T1000 (cell line): ENCODE results near the gene PATJ.
"Not testable (repeated sequence)": the region's sequence is repeated elsewhere in the genome, so short reads cannot be mapped to it uniquely, and the experiment has no call there.

Experiments used
- DNase-seq: peaks from one replicate; lab custom pipeline; 2025; ENCODE audit warnings: mixed read lengths; lab: John Stamatoyannopoulos, UW

The PATJ gene

DNA sequence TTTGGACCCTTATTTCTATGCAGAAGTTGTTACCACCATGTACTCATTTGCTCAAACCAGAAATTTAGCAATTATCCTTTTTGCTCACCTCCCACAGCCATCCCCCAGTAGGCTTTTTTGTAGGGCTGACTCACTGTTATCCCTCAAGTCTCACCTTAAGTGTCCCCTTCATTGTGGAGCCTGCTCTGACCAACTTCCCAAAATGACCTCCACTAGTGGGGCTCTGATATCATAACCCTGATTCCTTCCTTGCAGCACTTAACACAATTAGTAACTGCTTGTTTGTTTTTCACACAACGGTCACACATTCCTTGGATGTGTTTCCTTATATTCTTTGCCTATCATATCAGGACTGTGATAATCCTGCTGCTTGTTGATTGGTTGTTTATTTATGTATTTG, 76.7 kb downstream of the PATJ start:
- no peak for DNase-seq

- DNase-seq = no peak
These were observed 77.1 kb downstream of the PATJ start for GRCh38 chr1:61819421-61819820.

DNA sequence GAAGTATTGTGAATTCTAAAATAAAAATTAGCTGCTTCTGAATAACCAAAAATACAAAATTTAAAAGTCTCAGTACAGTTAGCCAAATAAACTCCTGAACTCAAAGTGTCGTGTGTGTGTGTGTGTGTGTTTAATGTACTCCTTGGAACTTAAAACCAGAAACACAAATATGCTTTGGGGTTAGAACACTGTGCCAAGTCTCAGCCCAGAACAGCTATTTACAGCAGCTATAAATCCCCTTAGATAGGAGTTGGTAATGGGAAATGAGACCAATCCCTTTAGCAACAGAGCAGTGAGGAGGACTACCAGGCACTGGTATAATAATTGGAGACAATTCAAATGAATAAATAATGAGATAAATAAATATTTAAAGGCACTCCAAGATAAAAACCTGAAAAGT, 83.1 kb downstream of the PATJ start:
- no peak for DNase-seq

DNA sequence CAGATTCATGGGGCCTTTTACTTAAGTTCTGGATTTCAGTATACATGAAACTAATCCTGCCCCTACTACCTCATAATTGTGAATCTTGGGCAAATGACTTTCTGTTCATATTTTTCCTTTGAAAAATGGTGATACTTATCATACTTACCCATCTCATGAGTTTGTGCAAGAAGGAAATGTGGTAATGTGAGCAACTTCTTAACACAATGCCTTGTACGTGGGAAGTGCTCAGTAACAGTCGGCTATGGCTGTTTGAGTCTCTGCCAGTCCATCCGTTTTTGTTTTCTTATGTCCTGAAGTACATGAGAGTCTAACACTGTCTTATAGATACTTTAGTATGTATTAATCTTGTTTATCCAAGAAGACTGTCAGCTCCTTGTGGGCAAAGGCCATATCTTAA, 86.5 kb downstream of the PATJ start:
- no peak for DNase-seq

DNA sequence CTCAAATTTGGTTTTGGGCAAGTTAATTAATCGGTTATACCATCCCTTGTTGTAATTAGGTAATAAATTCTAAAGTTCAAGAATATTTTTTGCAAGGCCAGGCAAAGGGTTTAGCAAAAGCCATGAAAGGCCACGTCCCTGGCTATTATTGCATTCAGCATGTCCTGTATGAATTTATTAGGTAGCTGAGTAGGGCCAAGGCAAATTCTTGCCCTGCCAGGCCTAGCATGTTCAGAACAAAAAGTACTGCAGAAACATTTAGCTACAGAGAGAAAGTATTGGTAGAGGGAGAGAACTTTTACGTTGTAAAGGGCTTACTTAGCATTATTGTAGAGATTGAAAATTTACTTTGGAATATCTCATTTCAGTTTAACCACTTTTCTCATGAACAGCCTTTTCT, 94.4 kb downstream of the PATJ start:
- no peak for DNase-seq

DNA sequence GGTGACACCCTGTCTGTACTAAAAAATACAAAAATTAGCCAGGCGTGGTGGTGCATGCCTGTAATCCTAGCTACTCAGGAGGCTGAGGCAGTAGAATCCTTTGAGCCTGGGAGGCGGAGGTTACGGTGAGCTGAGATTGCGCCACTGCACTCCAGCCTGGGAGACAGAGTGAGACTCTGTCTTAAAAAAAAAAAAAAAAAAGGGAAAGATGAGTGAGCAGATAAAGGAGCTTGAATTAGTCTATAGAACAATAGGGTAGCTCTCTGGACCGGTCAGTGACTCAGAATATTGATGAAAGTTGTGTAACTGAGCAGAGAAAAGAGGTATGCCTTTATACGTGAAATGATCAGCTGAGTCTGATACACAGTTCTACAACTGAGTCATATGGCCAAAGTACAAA, 95.3 kb downstream of the PATJ start:
- not testable (repeated sequence) for DNase-seq

- DNase-seq = no peak
These were observed 97.4 kb downstream of the PATJ start for GRCh38 chr1:61839679-61840078.

DNA sequence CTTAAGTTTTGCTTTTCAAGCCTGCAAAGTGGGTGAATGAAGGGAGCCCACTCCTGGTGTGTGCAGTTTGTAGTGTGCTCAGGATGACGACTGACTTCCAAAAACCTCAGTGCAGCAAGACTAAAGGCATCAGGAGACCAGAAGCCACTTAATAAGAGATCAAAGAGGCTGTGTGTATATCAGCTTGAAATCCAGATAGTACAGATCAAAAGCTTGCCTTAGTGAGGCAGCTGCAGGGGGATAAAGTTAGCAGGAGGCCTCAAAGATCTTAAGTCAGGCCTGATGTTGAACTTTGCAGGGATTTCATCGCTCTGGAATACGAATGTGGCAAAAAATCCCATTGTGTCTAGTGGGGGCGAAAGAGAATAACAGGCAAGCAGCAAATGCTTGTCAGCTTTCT, 99.8 kb downstream of the PATJ start:
- no peak for DNase-seq

GRCh38 chr1:61842863-61843514, 100.7 kb downstream of the PATJ start:
- DNase-seq = no peak

GRCh38 chr1:61844006-61844405, 101.7 kb downstream of the PATJ start:
- no peak for DNase-seq

GRCh38 chr1:61844664-61845063, 102.4 kb downstream of the PATJ start:
- not testable (repeated sequence) for DNase-seq

GRCh38 chr1:61851235-61851634, 109.0 kb downstream of the PATJ start:
- DNase-seq = no peak

DNA sequence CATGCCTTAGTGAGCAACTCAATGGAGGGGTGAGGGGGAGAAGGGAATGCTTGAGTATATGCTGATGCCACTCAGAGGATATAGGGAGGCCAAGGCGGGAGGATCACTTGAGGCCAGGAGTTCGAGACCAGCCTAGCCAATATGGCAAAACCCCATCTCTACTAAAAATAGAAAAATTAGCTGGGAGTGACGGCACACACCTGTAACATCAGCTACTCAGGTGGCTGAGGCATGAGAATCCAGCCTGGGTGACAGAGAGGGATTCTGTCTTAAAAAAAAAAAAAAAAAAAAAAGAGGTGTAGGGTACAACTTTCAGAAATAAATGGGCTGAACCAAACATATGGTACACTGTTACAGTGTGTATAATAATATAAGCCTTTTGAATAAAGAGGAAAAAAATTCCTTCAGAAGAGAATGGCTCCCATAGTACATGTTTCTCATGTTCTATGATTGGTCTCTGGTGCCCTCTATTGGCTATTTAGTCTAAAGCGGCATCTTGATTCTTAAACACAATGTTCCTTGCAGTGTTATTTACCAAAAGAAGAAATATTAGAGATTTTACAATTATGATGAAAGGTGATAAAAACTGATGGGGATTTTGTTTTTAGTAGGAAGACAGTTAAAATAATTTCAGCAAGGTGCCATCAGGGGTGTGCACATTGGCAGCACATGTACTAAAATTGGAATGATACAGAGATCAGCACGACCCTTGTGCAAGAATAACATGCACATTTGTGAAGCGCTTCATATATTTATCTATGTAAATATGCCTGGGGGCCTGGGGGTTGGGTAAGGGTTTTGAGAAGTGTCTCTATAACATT, 109.8 kb downstream of the PATJ start:
- DNase-seq = no peak

DNA sequence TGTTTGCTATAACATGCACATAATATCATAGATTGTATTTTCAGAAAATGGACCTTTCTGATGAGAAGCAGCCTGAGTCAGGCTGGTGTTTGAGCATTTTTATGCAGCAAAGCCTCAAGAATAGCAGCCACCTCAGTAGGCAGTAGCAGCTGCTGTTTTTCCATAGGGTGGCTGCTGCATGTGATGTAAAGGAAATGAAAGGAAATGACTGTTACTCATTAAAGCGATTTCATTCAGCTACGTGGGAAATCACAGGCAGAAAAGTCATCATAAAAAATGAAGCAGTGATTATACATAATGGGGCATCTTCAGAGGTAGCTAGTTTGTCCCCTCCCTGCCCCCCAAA, 110.4 kb downstream of the PATJ start:
- DNase-seq = no peak

DNA sequence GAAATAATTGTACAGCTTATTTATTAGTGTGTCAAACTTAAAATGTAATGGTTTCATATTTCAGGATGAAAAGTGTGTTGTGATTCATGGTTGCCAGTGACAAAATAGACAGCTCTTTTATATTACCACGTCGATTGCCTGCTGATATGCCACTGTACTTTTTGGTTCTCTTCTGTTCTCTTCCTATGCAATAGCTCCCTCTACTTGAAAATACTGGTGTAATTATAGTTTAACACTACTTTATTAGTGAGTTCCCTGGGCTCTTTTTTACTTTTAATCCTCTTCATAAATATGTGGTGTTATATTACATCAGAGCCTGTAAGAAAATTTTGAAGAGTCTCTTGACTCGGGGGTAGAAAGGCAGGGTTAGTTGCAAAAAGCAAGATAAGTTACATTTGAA, 111.3 kb downstream of the PATJ start:
- DNase-seq = no peak

DNA sequence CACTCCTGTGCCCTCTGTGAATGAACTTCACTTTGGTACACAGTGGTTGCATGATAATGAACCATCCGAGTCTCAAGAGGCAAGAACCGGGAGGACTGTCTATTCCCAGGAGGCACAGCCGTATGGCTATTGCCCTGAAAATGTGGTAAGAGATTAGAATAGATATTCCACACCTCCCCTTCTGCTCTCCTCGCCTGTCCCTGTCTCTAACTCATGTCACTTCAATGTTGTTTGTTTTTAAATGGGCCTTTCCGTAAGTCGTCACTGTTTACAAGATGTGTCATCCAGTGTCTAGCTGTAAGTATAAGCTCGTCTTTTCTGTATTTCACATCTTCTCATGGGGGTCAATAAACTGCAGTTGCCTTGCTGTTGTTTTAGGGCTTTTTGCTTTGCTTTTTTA, 122.2 kb downstream of the PATJ start:
- no peak for DNase-seq

GRCh38 chr1:61865646-61866220, 123.5 kb downstream of the PATJ start:
- DNase-seq = no peak

GRCh38 chr1:61869691-61870109, 127.4 kb downstream of the PATJ start:
- no peak for DNase-seq

GRCh38 chr1:61872206-61872605, 129.9 kb downstream of the PATJ start:
- no peak for DNase-seq

DNA sequence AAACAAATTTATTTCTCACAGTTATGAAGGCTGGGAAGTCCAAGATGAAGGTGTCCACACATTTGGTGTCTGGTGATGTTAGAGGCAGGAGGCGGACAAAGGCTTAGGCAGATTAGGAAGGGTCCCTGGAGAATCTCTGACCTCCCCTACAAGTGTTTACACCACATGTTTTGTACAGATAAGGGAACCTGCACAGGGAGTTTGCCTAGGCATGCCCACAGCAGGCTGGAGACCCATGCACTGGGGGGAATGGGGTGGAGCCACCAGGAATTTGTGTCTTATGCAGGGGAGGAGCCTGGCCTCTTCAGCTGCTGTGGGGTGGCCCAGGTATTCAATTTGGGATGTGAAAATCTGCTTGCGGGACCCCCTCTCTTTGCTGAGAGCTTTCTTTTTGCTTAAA, 131.3 kb downstream of the PATJ start:
- no peak for DNase-seq

- DNase-seq = no peak
These were observed 131.7 kb downstream of the PATJ start for GRCh38 chr1:61873994-61874393.

DNA sequence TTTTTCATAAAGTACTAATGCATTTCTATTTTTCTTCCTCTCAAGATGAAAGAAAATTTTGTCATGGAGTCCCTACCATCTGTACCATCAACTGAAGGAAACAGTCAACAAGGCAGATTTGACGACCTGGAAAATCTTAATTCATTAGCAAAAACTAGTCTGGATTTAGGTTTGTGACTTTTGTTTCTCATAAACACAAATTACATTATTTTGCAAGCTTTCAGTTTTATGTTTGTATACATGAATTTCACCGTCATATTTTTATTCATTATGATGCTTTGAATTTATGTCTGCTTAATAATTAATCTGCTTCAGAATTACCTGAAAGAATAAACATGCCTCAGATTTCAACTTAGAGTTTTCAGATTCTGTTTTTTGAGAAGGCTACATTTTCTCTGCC, 132.9 kb downstream of the PATJ start:
- no peak for DNase-seq

DNA sequence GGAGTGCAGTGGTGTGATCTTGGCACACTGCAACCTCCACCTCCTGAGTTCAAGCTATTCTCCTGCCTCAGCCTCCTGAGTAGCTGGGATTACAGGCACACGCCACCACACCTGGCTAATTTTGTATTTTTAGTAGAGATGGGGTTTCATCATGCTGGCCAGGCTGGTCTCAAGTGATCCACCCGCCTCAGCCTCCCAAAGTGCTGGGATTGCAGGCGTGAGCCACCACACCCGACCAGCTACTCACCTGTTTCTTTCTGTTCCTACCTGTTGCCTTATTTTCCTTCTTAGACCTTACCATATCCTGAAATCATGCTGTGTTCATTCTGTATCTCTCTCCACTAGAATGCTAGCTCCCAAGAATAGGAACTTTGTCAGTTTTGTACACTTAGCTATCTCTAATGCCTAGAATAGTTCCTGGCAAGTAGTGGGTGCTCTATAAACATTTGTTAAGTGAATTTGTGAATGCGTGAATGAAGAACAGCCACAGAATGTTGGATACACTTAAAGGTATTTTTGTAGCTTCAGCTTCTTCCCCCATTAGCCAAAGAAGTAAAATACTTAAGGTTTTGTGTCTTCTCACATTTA, 137.7 kb downstream of the PATJ start:
- DNase-seq = not testable (repeated sequence)
